GM12878 (cell line): ENCODE data around the gene ADGRD1. TPM values are rescaled to one million over a fixed set of nuclear protein-coding genes. Genes with fewer than 3 reads are reported as not detected.

ENCODE experiments used
- ATAC-seq: fragments of 200-7000 bp; cut with Tn5 transposase; 3 replicates; pipeline ENCODE4 v1.9.1; 2020; ENCODE audit warnings: mild to moderate bottlenecking, moderate library complexity
- BruUV-seq: library from RNA; stranded (reverse); fragments of 400-500 nt; replicated peaks from 2 replicates; lab custom pipeline; 2021; lab: Mats Ljungman, UMichigan
- CTCF ChIA-PET: fragments of 300-600 bp; sonication (Branson Sonifier 250); formaldehyde crosslinking; extraction: SDS; loops from one replicate; lab custom pipeline; 2021; ENCODE audit warnings: inconsistent platforms; lab: Yijun Ruan, JAX
- POLR2A ChIA-PET: fragments of 350-600 bp; formaldehyde crosslinking; extraction: SDS; loops from one replicate; lab custom pipeline; 2021; ENCODE audit warnings: inconsistent platforms; lab: Charles Lee
- RAD21 ChIA-PET: fragments of 300-600 bp; sonication (Branson Sonifier 250); formaldehyde crosslinking; loops from one replicate; lab custom pipeline; 2023; ENCODE audit warnings: antibody characterized with exemption; ENCODE audit not compliant: unreplicated experiment; lab: Charles Lee
- SMC1A ChIA-PET: fragments of 300-600 bp; sonication (Branson Sonifier 250); formaldehyde crosslinking; loops from one replicate; lab custom pipeline; 2023; ENCODE audit not compliant: unreplicated experiment, uncharacterized antibody; lab: Charles Lee
- DNase-seq: peaks from one replicate; pipeline ENCODE4 v3.0.0-alpha.2; 2011; ENCODE audit warnings: low read depth, low spot score
- FAIRE-seq: peaks from 3 replicates; lab custom pipeline; 2011; peaks lifted over from hg19 to GRCh38; lab: Jason Lieb, UNC
- H2AFZ ChIP-seq: 2 replicates; pipeline ENCODE4 v1.6.0; 2011; ENCODE audit warnings: low read depth, low read length, control low read depth; ENCODE audit not compliant: control insufficient read depth
- H3K27ac ChIP-seq: 2 replicates; pipeline ENCODE4 v1.5.1; 2011; ENCODE audit warnings: control low read depth; ENCODE audit not compliant: control insufficient read depth, insufficient read depth
- H3K27me3 ChIP-seq, 2 experiments: replicated peaks in 1 of 2; 2 replicates each; pipeline versions ENCODE4 v1.6.0 to v1.6.1; 2011; ENCODE audit warnings: low read length in 1 of 2; ENCODE audit not compliant: control insufficient read depth in 2 of 2, insufficient read depth in 2 of 2
- H3K36me3 ChIP-seq, 2 experiments: 2 replicates each; pipeline ENCODE4 v1.5.1; 2011; ENCODE audit warnings: low read length in 1 of 2; ENCODE audit not compliant: control insufficient read depth in 2 of 2, insufficient read depth in 2 of 2
- H3K4me1 ChIP-seq: 2 replicates; pipeline ENCODE4 v1.6.1; 2011; ENCODE audit warnings: mild to moderate bottlenecking, low read length, moderate library complexity, mixed read lengths; ENCODE audit not compliant: control insufficient read depth, insufficient read depth
- H3K4me2 ChIP-seq: 2 replicates; pipeline ENCODE4 v1.6.0; 2011; ENCODE audit warnings: control low read depth; ENCODE audit not compliant: control insufficient read depth, insufficient read depth
- H3K4me3 ChIP-seq: fragments of 200-600 bp; sonication (generic); 2 replicates; pipeline ENCODE4 v1.5.1; 2016
- H3K79me2 ChIP-seq: 2 replicates; pipeline ENCODE4 v1.6.0; 2011; ENCODE audit warnings: low read length; ENCODE audit not compliant: control insufficient read depth, insufficient read depth
- H3K9ac ChIP-seq: 2 replicates; pipeline ENCODE4 v1.8.0; 2011; ENCODE audit warnings: low read length, control low read depth, mixed read lengths; ENCODE audit not compliant: control insufficient read depth, insufficient read depth
- H3K9me3 ChIP-seq: replicated peaks from 3 replicates; pipeline ENCODE4 v1.5.1; 2011; ENCODE audit warnings: mild to moderate bottlenecking, low read length; ENCODE audit not compliant: control insufficient read depth, insufficient read depth
- H4K20me1 ChIP-seq: 2 replicates; pipeline ENCODE4 v1.6.0; 2011; ENCODE audit not compliant: control insufficient read depth, insufficient read depth
- BCLAF1 ChIP-seq: fragments of 450-650 bp; IDR thresholded peaks from 2 replicates; pipeline ENCODE4 v1.6.1; 2017; ENCODE audit warnings: antibody characterized with exemption, mild to moderate bottlenecking, moderate library complexity
- CHD1 ChIP-seq: IDR thresholded peaks from 2 replicates; pipeline ENCODE4 v1.6.1; 2012; ENCODE audit warnings: low read depth, low read length, improper control_type of control experiment
- DPF2 ChIP-seq: fragments of 450-650 bp; IDR thresholded peaks from 2 replicates; pipeline ENCODE4 v1.6.1; 2017; ENCODE audit warnings: mild to moderate bottlenecking
- HSF1 ChIP-seq: fragments of 150-350 bp; IDR thresholded peaks from 2 replicates; pipeline ENCODE4 v1.6.1; 2014; ENCODE audit warnings: mild to moderate bottlenecking, low read depth, low read length
- IKZF2 ChIP-seq, 2 experiments: fragments of 450-650 bp; IDR thresholded peaks; 2 replicates each; pipeline ENCODE4 v1.6.1; 2017; ENCODE audit warnings: mild to moderate bottlenecking in 2 of 2, moderate library complexity in 2 of 2
- IRF4 ChIP-seq: IDR thresholded peaks from 2 replicates; pipeline ENCODE4 v1.6.1; 2011; ENCODE audit warnings: low read depth, low read length
- KLF5 ChIP-seq: fragments of 450-650 bp; IDR thresholded peaks from 2 replicates; pipeline ENCODE4 v1.6.1; 2014; ENCODE audit warnings: mild to moderate bottlenecking; ENCODE audit not compliant: partially characterized antibody
- NBN ChIP-seq: fragments of 450-650 bp; IDR thresholded peaks from 2 replicates; pipeline ENCODE4 v1.6.1; 2016
- NFIC ChIP-seq: IDR thresholded peaks from 2 replicates; pipeline ENCODE4 v1.6.1; 2012; ENCODE audit warnings: low read depth, mild to moderate bottlenecking, inconsistent platforms, low read length, moderate library complexity
- PRDM15 ChIP-seq: fragments of 450-650 bp; formaldehyde crosslinking; IDR thresholded peaks from 2 replicates; pipeline ENCODE4 v1.4.0; 2020; ENCODE audit warnings: mild to moderate bottlenecking, moderate library complexity
- RFX5 ChIP-seq: IDR thresholded peaks from 2 replicates; pipeline ENCODE4 v1.6.1; 2011; ENCODE audit warnings: low read depth, low read length, improper control_type of control experiment
- SREBF2 ChIP-seq: IDR thresholded peaks from 2 replicates; pipeline ENCODE4 v1.6.1; 2012; ENCODE audit warnings: mild to moderate bottlenecking, low read length
- USF1 ChIP-seq: IDR thresholded peaks from 2 replicates; pipeline ENCODE4 v1.6.1; 2011; ENCODE audit warnings: borderline replicate concordance, low read depth, mild to moderate bottlenecking, moderate library complexity, mixed read lengths, low read length; ENCODE audit not compliant: insufficient read depth; ENCODE audit errors: extremely low read length
- WRNIP1 ChIP-seq: IDR thresholded peaks from 2 replicates; pipeline ENCODE4 v1.6.1; 2011; ENCODE audit warnings: low read depth, low read length, improper control_type of control experiment, borderline replicate concordance
- ZBTB33 ChIP-seq: fragments of 450-650 bp; IDR thresholded peaks from 2 replicates; pipeline ENCODE4 v1.6.1; 2017; ENCODE audit warnings: mild to moderate bottlenecking
- WGBS: methylation state at CpG from one replicate; pipeline ENCODE4 v1.1.6; 2016; ENCODE audit warnings: low lambda C conversion rate; ENCODE audit not compliant: insufficient replicate concordance, insufficient coverage; ENCODE audit errors: missing lambda C conversion rate; 5-methylcytosine and 5-hydroxymethylcytosine counted together
- in situ Hi-C: fragments of 300-500 bp; cut with MboI; formaldehyde crosslinking; loops from 9 replicates; pipeline ENCODE4 v1.14.3; 2018; ENCODE audit warnings: mixed read lengths
- intact Hi-C: fragments of 100-400 bp; cut with micrococcal nuclease; formaldehyde crosslinking; loops from one replicate; pipeline ENCODE4 v1.14.2; 2022; ENCODE audit not compliant: unreplicated experiment
- polyA plus RNA-seq, 11 experiments: library from polyadenylated mRNA; depleted of rRNA in 4 of 11; unstranded in 6 of 11; stranded (reverse) in 5 of 11; fragments of >200 nt; fragmentation: Nextera tagmentation in 4 of 11; fragmentation: Illumina TruSeq in 1 of 11; extraction: Ambion mirVana in 4 of 11; extraction: Trizol in 1 of 11; gene quantifications; 1 replicate in 1 of 11; 2 replicates in 10 of 11; pipeline versions ENCODE4 v1.2.1 to v1.2.3, GENCODE V29; 2011 to 2016; ENCODE audit warnings: inconsistent platforms in 2 of 11, missing spikeins in 2 of 11, low read depth in 1 of 11
- total RNA-seq, 4 experiments: library from RNA; depleted of rRNA in 3 of 4; stranded (reverse); fragments of >200 nt in 3 of 4; fragmentation: Illumina TruSeq in 1 of 4; extraction: Trizol in 1 of 4; gene quantifications; 2 replicates each; pipeline versions ENCODE4 v1.2.1 to v1.2.3, GENCODE V29; 2013 to 2021

The ADGRD1 gene
- total and polyA plus RNA-seq, 10 of the 15 experiments (the other 5 are each of a cell fraction or from before 2014, with no cell fraction given): 0.15 to 12.7 (median 1.2) TPM

- Histone ChIP-seq H3K27me3 (no peaks in the 10 kb centered on the region), H3K9ac (no peak overlapping the region), H3K4me2 (no peak overlapping the region), H3K4me3 (no peak overlapping the region), H2AFZ (no peak overlapping the region), H4K20me1 (no peaks in the 10 kb centered on the region), H3K9me3 (no peaks in the 10 kb centered on the region), H3K27ac (no peak overlapping the region), H3K4me1 (no peaks in the 10 kb centered on the region), H3K79me2 (no peaks in the 10 kb centered on the region; the same call in 1 of the 2 replicates), H3K36me3 (no peaks in the 10 kb centered on the region)
- DNase-seq (no peak), FAIRE-seq (no peak), ATAC-seq (no peak)
- intact Hi-C loops (no loop called here), in situ Hi-C loops (no loop called here)
- ChIA-PET POLR2A (no interaction called here), CTCF (no interaction called here), RAD21 (interaction anchor here (1.3 kb wide), 1 partner anchor 20 kb away, joined by 3 read pairs; no protein-coding TSS in a partner anchor), SMC1A (no interaction called here)
- 55% methylated on average over 8 of the region's 8 CpGs for WGBS
- BruUV-seq: no TSS peak
- no peak for TF ChIP-seq CHD1
- no peak for TF ChIP-seq PRDM15 (CRISPR knock-in tag)
- TF ChIP-seq DPF2: no peak
- TF ChIP-seq USF1: no peak
- no peak for TF ChIP-seq IRF4
- no peak for TF ChIP-seq WRNIP1
- TF ChIP-seq IKZF2 (IDR thresholded peaks at IDR 0.05): no peak
- TF ChIP-seq BCLAF1: no peak
- no peak for TF ChIP-seq NBN
- TF ChIP-seq NFIC: no peak
- TF ChIP-seq KLF5: no peak
- TF ChIP-seq RFX5: no peak
- TF ChIP-seq SREBF2: no peak
- TF ChIP-seq HSF1: no peak
- TF ChIP-seq ZBTB33: no peak
Measured at GRCh38 chr12:130959632-130960031, 5.9 kb downstream of the ADGRD1 start.
